Activated CD4-positive, CD25-positive, alpha-beta regulatory T cell treated with anti-CD3 and anti-CD28 coated beads, Interleukin-2, amount 50 U/mL, for 16 hours (primary cell): ENCODE data around the gene HSBP1.

Experiments
- DNase-seq: peaks from one replicate; pipeline ENCODE4 v3.0.0-alpha.2; 2020; ENCODE audit warnings: low read depth, low spot score

HSBP1 gene

DNA sequence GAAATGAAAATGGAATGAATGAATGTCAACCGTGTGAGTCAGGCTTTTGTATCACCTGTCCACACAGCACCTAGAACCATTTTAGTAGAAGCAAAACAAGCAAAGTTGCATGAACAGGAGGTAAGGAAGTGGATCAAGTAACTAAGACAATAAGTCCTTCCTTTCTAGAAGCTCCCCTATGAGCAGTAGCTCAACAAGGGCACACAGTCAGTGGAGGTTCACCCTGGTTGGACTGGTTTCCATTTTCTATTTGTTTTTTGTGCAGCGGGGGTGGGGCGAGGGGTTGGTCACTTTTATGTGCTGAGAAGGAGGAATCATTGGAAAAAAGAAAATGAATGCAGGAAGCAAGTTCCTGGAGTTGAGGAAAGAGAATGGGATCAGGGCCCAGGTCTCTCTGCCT is 4.0 kb upstream of the HSBP1 start:
- DNase-seq, result no peak

DNA sequence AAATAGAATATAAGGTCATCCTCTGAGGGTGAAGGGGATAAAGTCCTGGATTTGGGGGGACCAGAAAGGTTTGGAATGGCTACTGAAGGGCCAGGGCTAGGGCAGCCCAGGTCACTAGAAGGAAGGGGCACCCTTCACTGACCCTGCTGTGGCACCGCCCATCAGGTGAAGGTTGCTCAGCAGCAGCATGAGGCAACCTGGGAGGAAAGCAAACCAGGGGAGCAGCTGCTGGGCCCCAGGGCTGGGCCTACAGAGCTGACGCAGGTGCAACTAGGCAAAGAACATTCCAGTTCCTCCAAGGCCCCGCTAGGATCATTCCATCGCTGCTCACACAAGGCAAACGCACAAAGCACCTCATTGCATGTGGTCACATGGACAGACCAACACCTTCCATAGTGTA is 3.4 kb upstream of the HSBP1 start:
- DNase-seq, result no peak

DNA sequence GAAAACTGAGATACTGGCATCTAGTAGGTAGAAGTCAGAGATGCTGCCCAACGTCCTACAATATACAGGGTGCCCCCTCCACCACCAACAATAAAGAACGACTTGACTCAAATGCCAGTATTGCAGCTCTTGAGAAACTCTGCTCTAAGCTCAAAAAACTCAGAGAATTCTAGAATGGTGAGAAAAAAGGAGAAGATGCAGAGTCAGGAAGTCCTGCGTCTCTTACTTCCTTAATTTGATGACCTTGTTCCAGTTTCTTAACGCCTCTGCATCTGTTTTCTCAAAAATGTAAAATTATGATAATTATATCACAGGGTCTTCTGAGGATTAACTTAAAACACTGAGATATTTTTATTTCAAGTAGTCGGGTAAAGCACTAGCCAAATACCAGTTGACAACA is 1.7 kb upstream of the HSBP1 start:
- no peak for DNase-seq

DNA sequence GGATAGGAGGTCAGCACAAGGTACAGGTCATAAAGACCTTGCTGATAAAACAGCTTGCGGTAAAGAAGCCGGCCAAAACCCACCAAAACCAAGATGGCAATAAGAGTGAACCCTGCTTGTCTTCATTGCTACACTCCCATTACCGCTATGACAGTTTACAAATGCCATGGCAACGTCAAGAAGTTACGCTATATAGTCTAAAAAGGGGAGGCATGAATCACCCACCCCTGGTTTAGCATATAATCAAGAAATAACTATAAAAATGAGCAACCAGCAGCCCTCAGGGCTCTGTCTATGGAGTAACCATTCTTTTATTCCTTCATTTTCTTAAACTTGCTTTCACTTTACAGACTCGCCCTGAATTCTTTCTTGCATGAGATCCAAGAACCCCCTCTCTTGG is 1.0 kb upstream of the HSBP1 start:
- no peak for DNase-seq

DNA sequence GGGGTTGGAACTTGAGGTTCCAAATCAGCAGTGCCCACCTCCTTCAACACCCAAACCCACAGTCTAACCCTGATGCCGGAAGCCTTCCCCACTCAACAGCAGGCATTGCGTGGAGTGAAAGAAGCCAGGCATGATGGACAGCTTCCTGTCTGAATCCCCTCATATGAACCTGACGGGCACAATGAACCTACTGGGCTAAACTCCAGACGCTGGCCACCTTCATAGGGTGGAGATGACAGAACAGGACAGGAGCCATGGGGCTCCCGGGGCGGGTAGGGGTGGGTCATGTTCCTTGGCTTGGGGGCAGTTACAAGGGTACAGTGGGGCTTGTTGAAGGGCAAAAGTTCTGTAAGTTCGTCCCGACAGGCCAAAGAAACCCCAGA is 460 bp upstream of the HSBP1 start:
- DNase-seq, result no peak

DNA sequence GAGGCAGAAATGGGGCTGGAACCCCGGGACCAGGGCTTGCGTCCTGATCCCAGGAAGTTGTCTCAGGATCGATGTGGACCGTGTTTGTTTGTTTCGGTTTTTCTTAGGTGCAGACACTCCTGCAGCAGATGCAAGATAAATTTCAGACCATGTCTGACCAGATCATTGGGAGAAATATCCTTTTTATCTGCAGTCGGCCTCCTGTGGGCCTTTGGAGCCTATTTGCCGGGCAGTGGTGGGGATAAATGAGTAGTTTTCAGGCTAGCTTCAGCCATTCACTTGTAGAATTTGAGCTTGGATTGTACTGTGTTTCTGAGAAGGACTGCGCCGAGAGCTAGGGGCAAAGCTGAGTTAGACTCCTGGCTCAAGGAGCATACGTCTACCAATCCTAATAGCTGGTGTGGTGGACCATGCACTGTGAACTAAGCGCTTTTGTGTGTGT is 816 bp downstream of the HSBP1 start:
- DNase-seq, result no peak

DNA sequence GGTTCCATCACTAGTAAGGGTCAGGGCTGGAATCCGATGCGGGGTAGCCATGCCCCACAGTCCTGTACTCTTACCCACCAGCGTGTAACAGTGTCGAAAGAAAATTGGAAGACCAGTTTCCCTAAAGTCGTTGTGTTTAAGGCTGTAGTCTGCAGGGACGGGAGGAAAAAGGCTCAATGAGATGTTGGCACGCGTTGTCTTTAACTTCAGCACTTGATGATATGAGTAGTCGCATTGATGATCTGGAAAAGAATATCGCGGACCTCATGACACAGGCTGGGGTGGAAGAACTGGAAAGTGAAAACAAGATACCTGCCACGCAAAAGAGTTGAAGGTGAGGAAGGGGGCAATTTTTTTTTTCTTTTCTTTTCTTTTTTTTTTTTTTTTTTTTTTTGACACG is 1.3 kb downstream of the HSBP1 start:
- no peak for DNase-seq

DNA sequence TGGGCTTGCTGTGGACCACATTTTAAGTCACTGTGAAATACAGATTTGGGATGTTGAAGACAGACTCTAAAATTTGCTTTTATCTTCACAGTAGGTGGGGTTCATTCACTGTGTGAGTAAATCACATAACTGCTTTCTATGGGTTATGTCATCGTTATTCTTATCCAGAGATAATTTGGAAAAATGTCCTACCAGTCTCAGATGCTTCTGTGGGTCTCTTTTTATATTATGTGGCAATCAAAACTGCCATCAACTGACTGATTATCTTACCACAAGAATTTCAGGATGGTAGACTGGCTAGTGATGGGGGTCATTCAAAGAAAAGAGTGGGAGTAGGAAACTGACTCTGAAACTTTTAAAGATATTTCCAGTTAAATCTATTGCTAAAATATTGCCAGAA is 3.1 kb downstream of the HSBP1 start:
- no peak for DNase-seq

DNA sequence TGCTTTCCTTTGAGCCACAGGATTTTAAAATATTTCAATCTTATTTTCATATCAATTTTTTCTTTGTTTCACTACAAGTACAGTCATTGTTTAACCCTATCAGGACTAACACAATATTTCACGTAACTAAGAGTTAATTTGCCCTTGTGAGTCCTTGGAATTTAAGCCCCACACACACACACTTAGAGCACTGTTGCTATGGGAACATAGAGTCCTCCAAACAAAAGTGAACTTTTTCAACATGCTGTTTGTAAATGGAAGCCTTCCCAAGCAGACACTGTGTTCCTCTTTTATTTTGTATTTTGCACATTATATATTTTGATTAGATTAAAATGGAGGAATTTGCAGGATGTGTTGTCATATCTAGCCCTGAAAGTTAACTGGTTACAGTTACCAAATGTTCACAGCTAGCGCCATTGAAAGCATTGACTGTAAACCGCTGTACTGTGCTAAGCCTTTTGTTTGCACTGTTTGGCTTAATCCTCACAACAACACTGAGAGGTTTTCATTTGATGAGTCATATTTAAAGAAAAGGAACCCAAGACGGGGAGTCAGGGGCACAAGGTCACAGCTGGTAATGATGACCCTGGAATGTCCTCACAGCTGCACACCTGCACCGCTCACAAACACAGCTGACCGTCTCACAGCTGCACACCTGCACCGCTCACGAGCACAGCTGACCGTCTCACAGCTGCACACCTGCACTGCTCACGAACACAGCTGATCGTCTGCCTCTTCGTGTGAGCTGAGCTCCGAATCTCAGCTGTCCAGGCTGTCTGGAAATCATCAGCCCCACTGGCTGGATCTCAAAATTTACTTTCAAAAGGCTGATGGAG is 6.3 kb downstream of the HSBP1 start:
- DNase-seq, result no peak

DNA sequence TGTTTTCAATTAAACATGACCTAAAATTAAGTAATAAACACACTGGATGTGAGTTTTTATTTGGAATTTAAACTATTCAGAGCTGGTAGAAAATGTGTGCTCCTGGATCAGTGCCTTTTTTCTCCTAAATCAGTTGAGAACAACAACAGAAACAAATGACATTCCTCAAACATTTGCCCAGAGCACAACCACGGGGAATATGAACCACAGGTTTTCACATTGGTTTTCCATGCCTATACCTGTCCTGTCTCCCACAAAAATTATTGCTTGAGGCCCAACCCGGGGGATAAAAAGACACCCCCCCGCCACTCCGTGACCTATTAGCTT is 6.8 kb downstream of the HSBP1 start:
- DNase-seq, result no peak

DNA sequence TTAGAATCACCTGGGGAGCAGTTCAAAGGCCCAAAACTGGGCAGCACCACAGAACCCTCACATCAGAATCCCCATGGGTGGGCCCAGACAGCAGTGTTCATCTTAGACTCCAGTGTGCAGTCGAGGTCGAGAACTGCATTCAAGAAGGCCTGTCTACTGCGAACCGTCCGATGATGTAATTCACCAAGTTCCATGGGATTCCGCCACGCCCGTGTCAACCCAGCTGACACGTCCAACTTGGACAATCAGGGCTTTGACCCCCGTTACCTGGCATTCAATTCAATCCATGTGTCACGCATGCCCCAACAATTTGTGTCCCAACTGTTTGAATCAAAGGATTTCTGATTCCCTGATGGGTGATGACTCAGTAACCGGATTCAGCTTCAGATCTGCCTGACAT is 9.2 kb downstream of the HSBP1 start:
- no peak for DNase-seq

DNA sequence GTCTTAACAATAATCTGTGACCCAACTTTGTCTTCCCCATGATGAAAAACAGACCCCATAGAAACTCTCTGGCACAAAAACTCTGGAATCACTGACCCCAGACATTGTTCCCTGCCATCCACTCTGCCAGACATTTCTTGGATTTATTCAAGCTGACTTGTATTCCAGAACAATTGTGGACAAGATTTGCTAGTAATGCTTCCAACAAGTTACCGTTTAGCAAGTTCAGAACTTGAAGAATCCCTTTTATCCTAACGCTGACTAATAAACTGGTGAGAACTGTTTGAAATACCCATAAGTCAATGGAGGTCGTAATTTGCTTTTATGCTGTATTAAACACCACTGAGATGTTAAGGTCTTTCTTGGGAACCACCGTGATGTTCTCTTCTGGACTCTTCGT is 10.5 kb downstream of the HSBP1 start:
- DNase-seq, result no peak

DNA sequence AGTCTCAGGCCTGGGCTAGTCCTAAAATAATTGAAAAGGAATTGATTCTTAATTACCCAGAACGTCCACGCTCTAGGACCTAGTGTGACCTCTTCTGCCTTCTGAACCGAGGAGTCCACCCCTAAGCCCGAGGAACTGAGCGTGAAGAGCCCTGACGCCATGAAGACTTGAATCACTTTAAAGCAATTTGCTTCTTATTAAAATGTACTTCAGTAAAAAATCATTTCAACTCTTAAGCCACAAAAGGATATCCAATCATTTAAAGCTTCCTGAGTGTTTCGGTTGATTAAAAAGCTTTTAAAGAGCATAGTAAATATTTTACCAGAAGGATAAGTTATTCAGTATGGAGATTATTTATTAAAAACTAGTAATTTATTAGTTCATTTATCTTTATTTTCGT is 11.6 kb downstream of the HSBP1 start:
- no peak for DNase-seq

DNA sequence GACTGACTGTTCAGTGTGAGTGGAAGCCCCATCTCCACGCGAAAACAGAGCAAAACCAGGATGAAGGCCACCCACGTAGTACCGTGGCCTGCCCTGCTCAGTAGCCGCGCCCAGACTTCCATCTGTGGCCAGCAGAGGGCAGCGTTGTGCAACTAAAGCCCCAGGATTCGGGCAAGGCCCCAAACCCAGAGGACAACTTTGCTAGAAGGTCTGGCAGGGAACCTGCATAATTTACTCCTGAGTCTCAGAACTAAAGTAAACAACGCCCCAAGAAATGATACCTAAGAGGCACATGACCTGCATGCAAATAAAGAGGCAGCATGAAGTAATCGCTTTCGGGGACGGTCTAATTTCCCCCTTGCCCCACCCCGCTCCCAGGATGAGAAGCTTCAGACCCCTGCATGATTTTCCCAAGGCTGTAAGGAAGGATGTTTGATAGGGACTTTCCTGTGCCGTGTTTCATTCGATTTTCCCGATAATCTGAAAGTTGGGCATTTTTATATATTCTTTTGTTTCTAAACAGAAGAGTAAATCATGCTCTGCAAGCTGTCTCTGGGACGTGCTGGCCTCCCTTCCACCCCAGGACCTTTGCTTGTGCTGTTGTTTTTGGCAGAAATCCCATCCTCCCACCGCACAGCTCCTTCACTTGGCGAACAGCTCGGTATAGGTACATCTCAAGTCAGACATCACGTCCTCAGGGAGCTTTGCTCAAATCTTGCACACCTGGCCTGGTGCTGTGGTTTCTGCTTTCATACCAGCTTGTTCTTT is 18.6 kb downstream of the HSBP1 start:
- DNase-seq, result peak; percentile 62

DNA sequence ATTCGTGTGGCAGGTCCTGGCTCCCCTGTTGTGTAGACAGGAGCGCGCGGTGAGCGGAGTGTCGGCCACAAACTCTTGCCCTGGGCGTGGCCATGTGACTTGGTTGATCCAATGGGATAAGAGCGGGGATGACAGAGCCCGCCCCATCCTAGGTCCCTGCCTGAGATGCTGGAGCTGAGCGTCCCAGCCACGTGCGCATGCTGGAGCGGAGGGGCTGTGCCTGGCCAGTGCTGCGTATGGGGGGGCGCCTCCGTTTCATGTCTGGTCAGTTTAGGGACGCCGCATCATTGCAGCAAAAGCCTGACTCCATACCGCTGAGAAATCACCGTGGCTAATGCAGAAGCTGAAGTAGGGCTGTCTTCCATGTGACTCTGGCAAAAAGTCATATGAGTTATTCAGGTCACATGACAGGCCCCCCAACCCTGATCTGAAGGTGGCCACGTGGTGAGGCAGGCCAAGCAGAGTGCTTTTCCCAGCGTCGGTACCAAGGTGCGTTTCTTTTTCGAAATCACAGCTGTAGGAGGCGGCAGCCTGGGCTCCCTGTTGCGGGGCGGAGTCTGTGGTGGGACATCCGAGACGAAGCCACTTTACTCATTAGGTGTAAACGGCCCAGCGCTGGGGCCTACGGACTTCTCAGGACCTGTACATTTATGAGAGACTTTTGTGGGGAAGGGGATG is 22.5 kb downstream of the HSBP1 start:
- no peak for DNase-seq

DNA sequence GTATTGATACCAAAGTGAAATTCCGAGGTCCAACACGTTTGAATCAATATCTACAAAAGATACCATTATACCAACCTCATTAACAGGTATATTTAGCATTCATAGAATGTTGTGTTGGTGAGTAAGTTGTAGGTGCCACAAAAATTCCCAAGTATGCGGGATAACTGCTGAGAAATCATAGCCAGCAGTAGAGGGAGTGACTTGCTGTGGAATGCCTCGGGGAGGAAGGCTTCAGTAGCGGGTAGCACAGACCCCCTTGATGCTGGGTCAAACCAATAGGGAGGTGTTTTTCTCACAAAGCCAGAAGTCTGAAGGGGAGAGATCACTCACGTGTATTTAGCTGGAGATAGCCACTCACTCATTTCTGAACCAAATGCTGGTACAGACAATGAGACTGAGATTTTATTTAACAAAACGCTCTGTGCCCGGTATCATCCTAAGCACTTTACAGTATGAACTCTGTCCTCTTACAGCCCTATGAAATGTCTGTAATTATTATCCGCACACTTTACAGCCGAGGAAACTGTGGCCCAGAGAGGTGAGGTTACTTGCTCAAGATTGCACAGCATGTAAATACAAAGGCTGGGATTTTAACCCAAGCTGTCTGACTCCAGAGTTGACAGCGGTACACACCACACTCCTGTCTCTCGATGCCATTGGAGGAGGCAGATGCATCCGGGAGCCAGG is 23.1 kb downstream of the HSBP1 start:
- no peak for DNase-seq

DNA sequence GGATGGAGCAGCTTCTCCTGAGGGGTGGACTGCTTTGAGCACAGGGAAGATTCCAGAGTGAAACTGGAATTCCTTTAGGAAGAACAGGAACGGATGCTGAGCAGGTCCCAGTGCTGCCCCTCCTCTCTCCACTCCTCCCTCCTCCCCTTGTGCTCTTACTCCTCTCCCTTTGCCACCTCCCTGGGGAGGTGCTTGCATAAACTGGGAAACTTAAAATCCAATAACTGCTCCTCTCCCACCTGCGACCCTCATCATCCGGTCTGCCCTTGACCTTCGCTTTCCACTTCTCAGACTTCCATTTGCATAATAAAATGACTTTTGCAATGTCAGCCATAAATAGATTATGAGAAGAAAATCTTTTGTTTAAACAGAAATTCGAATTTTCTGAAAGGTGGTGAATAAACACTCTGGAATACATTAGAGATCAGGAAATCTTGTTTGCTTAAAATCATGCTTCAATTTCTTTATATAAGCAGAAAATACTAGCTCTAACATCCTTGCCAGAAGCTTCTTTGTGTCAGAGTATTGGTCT is 23.7 kb downstream of the HSBP1 start:
- no peak for DNase-seq

DNA sequence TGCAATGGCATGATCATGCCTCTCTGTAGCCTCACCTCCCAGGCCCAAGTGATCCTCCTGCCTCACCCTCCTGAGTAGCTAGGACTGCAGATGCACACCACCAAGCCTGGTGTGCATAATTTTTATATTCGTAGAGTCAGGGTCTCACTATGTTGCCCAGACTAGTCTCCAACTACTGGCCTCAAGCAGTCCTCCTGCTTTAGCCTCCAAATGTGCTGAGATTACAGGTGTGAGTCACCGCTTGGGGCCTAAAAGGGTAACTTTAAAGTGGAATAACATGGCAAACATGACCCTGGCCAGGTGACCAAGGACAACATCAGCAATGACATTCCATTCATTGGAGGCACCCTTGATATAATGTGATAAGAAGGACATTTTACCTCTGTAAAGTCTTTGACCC is 26.1 kb downstream of the HSBP1 start:
- no peak for DNase-seq

DNA sequence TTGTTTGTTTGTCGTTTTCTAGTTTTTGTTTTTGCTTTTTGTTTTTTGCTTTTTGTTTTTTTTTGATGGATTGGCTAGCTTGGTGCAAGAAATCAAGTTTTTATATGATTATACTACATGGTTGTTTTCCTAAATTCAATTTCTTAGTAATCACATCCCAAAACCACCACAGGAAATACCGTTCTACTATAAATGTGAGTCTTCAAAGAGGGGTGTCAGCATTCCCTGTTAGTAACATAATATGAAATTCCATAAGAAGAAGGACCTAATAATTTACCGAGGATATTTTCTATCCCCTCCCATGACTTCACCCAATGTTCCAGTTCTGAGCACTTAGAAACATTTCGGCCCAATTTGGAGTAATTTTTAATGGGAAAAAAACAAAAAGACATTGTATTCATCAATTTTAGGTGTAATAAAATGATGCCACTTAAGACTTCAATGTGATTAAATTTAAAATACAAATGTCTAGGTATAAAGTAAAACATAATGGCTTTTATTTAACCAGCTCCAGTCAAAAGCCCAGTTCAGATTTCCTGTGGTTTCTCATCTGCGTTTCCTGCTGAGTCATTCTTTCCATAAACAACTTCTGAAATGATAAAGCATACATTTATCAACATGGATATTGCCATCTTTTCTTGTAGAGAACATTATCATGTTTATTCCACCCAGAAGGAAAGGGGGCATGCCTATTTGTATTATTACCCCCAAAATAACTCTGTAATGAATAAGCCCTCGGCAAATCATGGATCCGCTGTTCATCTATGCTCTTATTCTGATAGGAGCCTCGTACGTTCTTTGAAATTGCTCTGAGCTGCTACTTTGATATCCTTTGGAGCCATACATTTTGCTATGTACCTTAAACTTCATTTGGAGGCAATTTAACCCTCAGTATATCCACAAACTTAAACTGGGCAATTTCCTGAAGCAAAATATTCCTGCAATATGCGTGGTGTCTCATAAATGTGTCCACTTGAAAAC is 28.1 kb downstream of the HSBP1 start:
- no peak for DNase-seq

DNA sequence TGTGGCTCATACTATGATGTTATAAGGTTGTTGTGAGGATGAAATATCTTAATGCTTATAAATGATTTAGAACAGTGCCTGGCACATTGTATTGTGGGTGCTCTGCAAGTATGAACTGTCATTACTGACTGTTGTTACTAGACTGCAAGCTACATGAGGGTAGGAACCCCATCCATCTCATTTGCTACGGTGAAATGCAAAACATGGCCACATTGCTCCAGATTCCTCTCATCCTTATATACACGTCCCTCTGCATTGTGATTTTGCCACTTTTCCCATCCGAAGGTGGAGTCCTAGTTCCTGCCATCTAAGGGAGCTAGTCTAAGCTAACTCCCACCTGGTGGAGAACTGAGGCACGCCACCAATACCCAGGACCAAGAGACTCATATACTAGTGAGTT is 29.8 kb downstream of the HSBP1 start:
- no peak for DNase-seq

DNA sequence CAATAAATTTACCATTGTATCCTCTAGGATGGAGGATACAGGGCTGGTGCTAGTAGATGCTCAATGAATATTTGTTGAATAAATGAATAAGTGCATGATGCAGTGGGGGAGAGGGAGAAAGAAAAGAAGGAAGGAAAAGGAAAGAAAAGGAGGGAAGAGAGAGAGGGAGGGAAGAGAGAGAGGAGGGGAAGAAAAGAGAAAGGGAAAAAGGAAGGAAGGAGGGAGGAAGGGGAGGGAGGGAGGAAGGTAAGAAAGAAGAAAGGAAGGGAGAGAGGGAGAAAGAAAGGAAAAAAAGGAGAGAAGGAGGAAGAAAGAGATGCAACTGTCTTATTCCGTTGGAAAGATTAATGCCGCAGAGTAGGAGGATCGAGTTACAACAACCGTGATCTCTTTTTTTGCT is 30.4 kb downstream of the HSBP1 start:
- DNase-seq, result no peak
